Esophagus squamous epithelium (tissue), 4 donors: Measurements from ENCODE around the gene EXOSC9.

Source experiments
- CTCF ChIP-seq, 6 experiments: fragments of 450-650 bp in 4 of 6; fragments of 200-600 bp in 2 of 6; sonication (generic) in 2 of 6; IDR thresholded peaks; one replicate each; pipeline ENCODE4 v1.5.1; 2016 to 2019; ENCODE audit warnings: antibody characterized with exemption in 6 of 6, mild to moderate bottlenecking in 4 of 6, moderate library complexity in 4 of 6
- POLR2A ChIP-seq, 4 donors: fragments of 450-650 bp; IDR thresholded peaks; one replicate each; pipeline ENCODE4 v1.6.1; 2017; ENCODE audit warnings: antibody characterized with exemption in 4 of 4, mild to moderate bottlenecking in 4 of 4, moderate library complexity in 3 of 4

- TF ChIP-seq CTCF (IDR thresholded peaks at IDR 0.05) (no peak), POLR2A (IDR thresholded peaks at IDR 0.05) (no peak)
These were observed 23.5 kb upstream of the EXOSC9 start for GRCh38 chr4:121777625-121778024.
